ENCODE measurements around the gene SH3BP4. TPM values are rescaled to one million over a fixed set of nuclear protein-coding genes. Genes with fewer than 3 reads are reported as not detected.

SH3BP4 gene
- total and polyA plus RNA-seq, 2 of the 8 experiments (the other 6 are each of a cell fraction or from before 2014, with no cell fraction given) = 28.3 to 35.4 TPM

GRCh38 chr2:234979204-234980167 lies 27.7 kb downstream of the SH3BP4 start (continued):
- TF ChIP-seq CTCF (IDR thresholded peaks at IDR 0.05; ENCODE audit: control extremely low read depth in 1 of 3, insufficient read depth in 1 of 3, low read depth in 1 of 3, low read length in 3 of 3) = no peak
- no peak for TF ChIP-seq GTF2F1 (IDR thresholded peaks at IDR 0.05; ENCODE audit: borderline replicate concordance, low read depth, low read length)
- TF ChIP-seq BRCA1 (IDR thresholded peaks at IDR 0.05; ENCODE audit: low read depth, low read length) = no peak
- no peak for TF ChIP-seq RNF2 (IDR thresholded peaks at IDR 0.05; ENCODE audit: borderline replicate concordance, low read depth, low read length, missing control alignments, poor library complexity, severe bottlenecking)
- TF ChIP-seq SIN3A (conservative IDR thresholded peaks at IDR 0.05 in 1 of 2, IDR thresholded peaks at IDR 0.05 in 1 of 2; ENCODE audit: low read depth in 1 of 2, low read length in 2 of 2) = no peak
- no peak for TF ChIP-seq CBX8 (IDR thresholded peaks at IDR 0.05; ENCODE audit: borderline replicate concordance, low read depth, low read length)
- TF ChIP-seq FOSL1 (IDR thresholded peaks at IDR 0.05; ENCODE audit: insufficient read depth, low read depth, low read length) = no peak
- TF ChIP-seq RBBP5 (IDR thresholded peaks at IDR 0.05; ENCODE audit: borderline replicate concordance, low read depth, low read length) = no peak
- TF ChIP-seq SP4 (IDR thresholded peaks at IDR 0.05; ENCODE audit: low read length) = no peak
- no peak for TF ChIP-seq SIRT6 (IDR thresholded peaks at IDR 0.05; ENCODE audit: low read length)
